ENCODE data around the gene LUZP4. TPM values are rescaled to one million over a fixed set of nuclear protein-coding genes. Genes with fewer than 3 reads are reported as not detected.

The LUZP4 gene
- total and polyA plus RNA-seq, 2 of the 8 experiments (the other 6 are each of a cell fraction or from before 2014, with no cell fraction given): 0.17 TPM; not detected in 1

DNA sequence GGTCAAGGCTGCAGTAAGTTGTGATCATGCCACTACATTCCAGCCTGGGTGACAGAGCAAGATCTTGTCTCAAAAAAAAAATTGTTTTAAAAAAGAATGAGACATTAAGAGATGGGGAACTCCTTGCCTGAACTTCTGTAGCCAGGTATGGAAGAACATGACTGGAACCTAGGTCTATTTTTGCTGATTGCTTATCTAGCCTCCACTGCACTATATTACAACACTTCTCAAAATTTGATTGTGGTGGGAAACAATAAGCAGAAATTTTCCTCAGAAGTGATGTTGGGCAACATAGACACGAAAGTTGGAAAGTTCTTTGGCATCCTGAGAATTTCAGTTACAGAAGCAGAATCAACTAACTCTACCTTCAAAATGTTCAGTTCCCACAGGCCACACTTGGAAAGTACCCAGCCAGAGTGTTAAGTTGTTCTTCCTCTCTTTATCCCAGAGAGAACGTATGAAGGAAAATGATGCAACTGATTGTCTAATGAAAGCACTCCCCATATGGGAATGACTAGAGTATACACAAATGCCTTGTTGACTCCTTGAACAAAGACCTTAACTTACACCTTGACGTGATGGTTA is 50.0 kb downstream of the LUZP4 start (continued):
- TF ChIP-seq, protein P1, sequence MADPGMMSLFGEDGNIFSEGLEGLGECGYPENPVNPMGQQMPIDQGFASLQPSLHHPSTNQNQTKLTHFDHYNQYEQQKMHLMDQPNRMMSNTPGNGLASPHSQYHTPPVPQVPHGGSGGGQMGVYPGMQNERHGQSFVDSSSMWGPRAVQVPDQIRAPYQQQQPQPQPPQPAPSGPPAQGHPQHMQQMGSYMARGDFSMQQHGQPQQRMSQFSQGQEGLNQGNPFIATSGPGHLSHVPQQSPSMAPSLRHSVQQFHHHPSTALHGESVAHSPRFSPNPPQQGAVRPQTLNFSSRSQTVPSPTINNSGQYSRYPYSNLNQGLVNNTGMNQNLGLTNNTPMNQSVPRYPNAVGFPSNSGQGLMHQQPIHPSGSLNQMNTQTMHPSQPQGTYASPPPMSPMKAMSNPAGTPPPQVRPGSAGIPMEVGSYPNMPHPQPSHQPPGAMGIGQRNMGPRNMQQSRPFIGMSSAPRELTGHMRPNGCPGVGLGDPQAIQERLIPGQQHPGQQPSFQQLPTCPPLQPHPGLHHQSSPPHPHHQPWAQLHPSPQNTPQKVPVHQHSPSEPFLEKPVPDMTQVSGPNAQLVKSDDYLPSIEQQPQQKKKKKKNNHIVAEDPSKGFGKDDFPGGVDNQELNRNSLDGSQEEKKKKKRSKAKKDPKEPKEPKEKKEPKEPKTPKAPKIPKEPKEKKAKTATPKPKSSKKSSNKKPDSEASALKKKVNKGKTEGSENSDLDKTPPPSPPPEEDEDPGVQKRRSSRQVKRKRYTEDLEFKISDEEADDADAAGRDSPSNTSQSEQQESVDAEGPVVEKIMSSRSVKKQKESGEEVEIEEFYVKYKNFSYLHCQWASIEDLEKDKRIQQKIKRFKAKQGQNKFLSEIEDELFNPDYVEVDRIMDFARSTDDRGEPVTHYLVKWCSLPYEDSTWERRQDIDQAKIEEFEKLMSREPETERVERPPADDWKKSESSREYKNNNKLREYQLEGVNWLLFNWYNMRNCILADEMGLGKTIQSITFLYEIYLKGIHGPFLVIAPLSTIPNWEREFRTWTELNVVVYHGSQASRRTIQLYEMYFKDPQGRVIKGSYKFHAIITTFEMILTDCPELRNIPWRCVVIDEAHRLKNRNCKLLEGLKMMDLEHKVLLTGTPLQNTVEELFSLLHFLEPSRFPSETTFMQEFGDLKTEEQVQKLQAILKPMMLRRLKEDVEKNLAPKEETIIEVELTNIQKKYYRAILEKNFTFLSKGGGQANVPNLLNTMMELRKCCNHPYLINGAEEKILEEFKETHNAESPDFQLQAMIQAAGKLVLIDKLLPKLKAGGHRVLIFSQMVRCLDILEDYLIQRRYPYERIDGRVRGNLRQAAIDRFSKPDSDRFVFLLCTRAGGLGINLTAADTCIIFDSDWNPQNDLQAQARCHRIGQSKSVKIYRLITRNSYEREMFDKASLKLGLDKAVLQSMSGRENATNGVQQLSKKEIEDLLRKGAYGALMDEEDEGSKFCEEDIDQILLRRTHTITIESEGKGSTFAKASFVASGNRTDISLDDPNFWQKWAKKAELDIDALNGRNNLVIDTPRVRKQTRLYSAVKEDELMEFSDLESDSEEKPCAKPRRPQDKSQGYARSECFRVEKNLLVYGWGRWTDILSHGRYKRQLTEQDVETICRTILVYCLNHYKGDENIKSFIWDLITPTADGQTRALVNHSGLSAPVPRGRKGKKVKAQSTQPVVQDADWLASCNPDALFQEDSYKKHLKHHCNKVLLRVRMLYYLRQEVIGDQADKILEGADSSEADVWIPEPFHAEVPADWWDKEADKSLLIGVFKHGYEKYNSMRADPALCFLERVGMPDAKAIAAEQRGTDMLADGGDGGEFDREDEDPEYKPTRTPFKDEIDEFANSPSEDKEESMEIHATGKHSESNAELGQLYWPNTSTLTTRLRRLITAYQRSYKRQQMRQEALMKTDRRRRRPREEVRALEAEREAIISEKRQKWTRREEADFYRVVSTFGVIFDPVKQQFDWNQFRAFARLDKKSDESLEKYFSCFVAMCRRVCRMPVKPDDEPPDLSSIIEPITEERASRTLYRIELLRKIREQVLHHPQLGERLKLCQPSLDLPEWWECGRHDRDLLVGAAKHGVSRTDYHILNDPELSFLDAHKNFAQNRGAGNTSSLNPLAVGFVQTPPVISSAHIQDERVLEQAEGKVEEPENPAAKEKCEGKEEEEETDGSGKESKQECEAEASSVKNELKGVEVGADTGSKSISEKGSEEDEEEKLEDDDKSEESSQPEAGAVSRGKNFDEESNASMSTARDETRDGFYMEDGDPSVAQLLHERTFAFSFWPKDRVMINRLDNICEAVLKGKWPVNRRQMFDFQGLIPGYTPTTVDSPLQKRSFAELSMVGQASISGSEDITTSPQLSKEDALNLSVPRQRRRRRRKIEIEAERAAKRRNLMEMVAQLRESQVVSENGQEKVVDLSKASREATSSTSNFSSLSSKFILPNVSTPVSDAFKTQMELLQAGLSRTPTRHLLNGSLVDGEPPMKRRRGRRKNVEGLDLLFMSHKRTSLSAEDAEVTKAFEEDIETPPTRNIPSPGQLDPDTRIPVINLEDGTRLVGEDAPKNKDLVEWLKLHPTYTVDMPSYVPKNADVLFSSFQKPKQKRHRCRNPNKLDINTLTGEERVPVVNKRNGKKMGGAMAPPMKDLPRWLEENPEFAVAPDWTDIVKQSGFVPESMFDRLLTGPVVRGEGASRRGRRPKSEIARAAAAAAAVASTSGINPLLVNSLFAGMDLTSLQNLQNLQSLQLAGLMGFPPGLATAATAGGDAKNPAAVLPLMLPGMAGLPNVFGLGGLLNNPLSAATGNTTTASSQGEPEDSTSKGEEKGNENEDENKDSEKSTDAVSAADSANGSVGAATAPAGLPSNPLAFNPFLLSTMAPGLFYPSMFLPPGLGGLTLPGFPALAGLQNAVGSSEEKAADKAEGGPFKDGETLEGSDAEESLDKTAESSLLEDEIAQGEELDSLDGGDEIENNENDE (IDR thresholded peaks at IDR 0.05; ENCODE audit: insufficient replicate concordance, low read length): no peak
- TF ChIP-seq NANOG (IDR thresholded peaks at IDR 0.05; ENCODE audit: insufficient read depth, low read depth, low read length, poor library complexity, severe bottlenecking) (no peak), CBX8 (IDR thresholded peaks at IDR 0.05; ENCODE audit: borderline replicate concordance, low read depth, low read length) (no peak)
